ENCODE measurements around the gene TMEM179. TPM values are rescaled to one million over a fixed set of nuclear protein-coding genes. Genes with fewer than 3 reads are reported as not detected.

The TMEM179 gene
- total RNA-seq, 1 experiment from 2014 or later: 3.4 TPM

GRCh38 chr14:104571246-104571645 is 33.3 kb downstream of the TMEM179 start:
- in situ Hi-C loops (cut with HindIII; ENCODE audit: low pct_unique_long_range_greater_than_20kb, low sequenced_read_pairs) (no loop called here), intact Hi-C loops (cut with micrococcal nuclease; ENCODE audit: unreplicated experiment) (no loop called here)
- Histone ChIP-seq H3K4me1 (ENCODE audit: control insufficient read depth, insufficient read depth, low read length) (peaks cover 2% of the 10 kb centered on the region; the same call in 1 of the 2 replicates), H3K27ac (ENCODE audit: low read length) (no peak overlapping the region), H3K9me3 (ENCODE audit: control insufficient read depth, insufficient read depth, low read depth, low read length) (no peaks in the 10 kb centered on the region), H3K4me3 (ENCODE audit: low read depth in 2 of 2, low read length in 2 of 2) (no peak overlapping the region), H3K36me3 (ENCODE audit: control insufficient read depth, insufficient read depth, low read length) (no peaks in the 10 kb centered on the region), H3K27me3 (ENCODE audit: control insufficient read depth, insufficient read depth, low read length) (no peaks in the 10 kb centered on the region)
- BruUV-seq (replicated peaks): no TSS peak
- TF ChIP-seq REST (IDR thresholded peaks at IDR 0.05; ENCODE audit: insufficient read depth in 1 of 2, low read depth in 2 of 2, low read length in 1 of 2) (no peak), TCF7L2 (IDR thresholded peaks at IDR 0.05; ENCODE audit: low read depth, low read length) (no peak), CTCF (IDR thresholded peaks at IDR 0.05) (no peak), POLR2AphosphoS5 (IDR thresholded peaks at IDR 0.05; ENCODE audit: low read depth, low read length) (no peak), SIN3A (IDR thresholded peaks at IDR 0.05; ENCODE audit: borderline replicate concordance, insufficient read depth, low read depth, low read length) (no peak)
- no peak for ATAC-seq
- DNase-seq (ENCODE audit: low read depth, low spot score): no peak
- CTCF ChIA-PET: no interaction called here
- POLR2A ChIA-PET: no interaction called here

- no peaks in the 10 kb centered on the region for H3K36me3 ChIP-seq (ENCODE audit: control insufficient read depth, insufficient read depth, low read length)
- no peaks in the 10 kb centered on the region for H3K9me3 ChIP-seq (ENCODE audit: control insufficient read depth, insufficient read depth, low read depth, low read length)
- ATAC-seq (no peak), DNase-seq (ENCODE audit: low read depth, low spot score) (no peak)
- no peaks in the 10 kb centered on the region for H3K27me3 ChIP-seq (ENCODE audit: control insufficient read depth, insufficient read depth, low read length)
- in situ Hi-C loops (cut with HindIII; ENCODE audit: low pct_unique_long_range_greater_than_20kb, low sequenced_read_pairs): no loop called here
- H3K4me3 ChIP-seq (ENCODE audit: low read depth in 2 of 2, low read length in 2 of 2): no peak overlapping the region
- ChIA-PET CTCF (no interaction called here), POLR2A (no interaction called here)
- no TSS peak for BruUV-seq (replicated peaks)
- intact Hi-C loops (cut with micrococcal nuclease; ENCODE audit: unreplicated experiment): loop anchor here (10.0 kb wide), 1 partner anchor 495 kb away; no protein-coding TSS in a partner anchor
- H3K4me1 ChIP-seq (ENCODE audit: control insufficient read depth, insufficient read depth, low read length): peaks cover 3% of the 10 kb centered on the region; the same call in 1 of the 2 replicates
- H3K27ac ChIP-seq (ENCODE audit: low read length): no peak overlapping the region
- no peak for TF ChIP-seq POLR2AphosphoS5 (IDR thresholded peaks at IDR 0.05; ENCODE audit: low read depth, low read length)
- no peak for TF ChIP-seq SIN3A (IDR thresholded peaks at IDR 0.05; ENCODE audit: borderline replicate concordance, insufficient read depth, low read depth, low read length)
- TF ChIP-seq REST (IDR thresholded peaks at IDR 0.05; ENCODE audit: insufficient read depth in 1 of 2, low read depth in 2 of 2, low read length in 1 of 2): no peak
Observed at GRCh38 chr14:104569435-104569834, 35.1 kb downstream of the TMEM179 start.
